ENCODE data around the gene LAIR1.
"Not testable (repeated sequence)": the region's sequence is repeated elsewhere in the genome, so short reads cannot be mapped to it uniquely, and the experiment has no call there.

Gene LAIR1

GRCh38 chr19:54373781-54374631 is 9.3 kb upstream of the LAIR1 start:
- Mint-ChIP-seq H3K9me3 (no peaks in the 10 kb centered on the region), H3K4me3 (no peak overlapping the region), H3K4me1 (peaks cover 64% of the 10 kb centered on the region), H3K27me3 (no peaks in the 10 kb centered on the region), H3K36me3 (ENCODE audit: insufficient read depth) (peaks cover 3% of the 10 kb centered on the region), H3K27ac (ENCODE audit: low read depth) (no peak overlapping the region)
- no peak for DNase-seq (ENCODE audit: low spot score in 2 of 2)
- ATAC-seq (replicated peaks; ENCODE audit: extremely low read depth, poor library complexity, severe bottlenecking): no peak

- Mint-ChIP-seq H3K4me1 (peaks cover 57% of the 10 kb centered on the region), H3K4me3 (peak overlapping the region; percentile 62)
- ATAC-seq (replicated peaks; ENCODE audit: extremely low read depth, poor library complexity, severe bottlenecking); H3K27me3 Mint-ChIP-seq; DNase-seq (ENCODE audit: low spot score in 2 of 2); H3K27ac Mint-ChIP-seq (ENCODE audit: low read depth); H3K36me3 Mint-ChIP-seq (ENCODE audit: insufficient read depth); H3K9me3 Mint-ChIP-seq: not testable (repeated sequence)
Observed at GRCh38 chr19:54371453-54371852, 6.7 kb upstream of the LAIR1 start.

- peak in 1 of 2 donors; percentile 51 for DNase-seq (ENCODE audit: low spot score in 2 of 2)
- peak; percentile 83 for ATAC-seq (replicated peaks; ENCODE audit: extremely low read depth, poor library complexity, severe bottlenecking)
- peak overlapping the region; percentile 88 for H3K4me3 Mint-ChIP-seq
- peaks cover 49% of the 10 kb centered on the region for H3K4me1 Mint-ChIP-seq
- peak overlapping the region; percentile 74 for H3K27ac Mint-ChIP-seq (ENCODE audit: low read depth)
- not testable (repeated sequence) for H3K36me3 Mint-ChIP-seq (ENCODE audit: insufficient read depth); H3K27me3 Mint-ChIP-seq; H3K9me3 Mint-ChIP-seq
Observed at GRCh38 chr19:54370434-54370796, 5.7 kb upstream of the LAIR1 start.

GRCh38 chr19:54369688-54370433 is 5.1 kb upstream of the LAIR1 start:
- not testable (repeated sequence) for H3K27me3 Mint-ChIP-seq; ATAC-seq (replicated peaks; ENCODE audit: extremely low read depth, poor library complexity, severe bottlenecking); DNase-seq (ENCODE audit: low spot score in 2 of 2); H3K36me3 Mint-ChIP-seq (ENCODE audit: insufficient read depth); H3K9me3 Mint-ChIP-seq
- Mint-ChIP-seq H3K27ac (ENCODE audit: low read depth) (peak overlapping the region; percentile 74), H3K4me1 (peaks cover 48% of the 10 kb centered on the region), H3K4me3 (peak overlapping the region; percentile 88)

DNA sequence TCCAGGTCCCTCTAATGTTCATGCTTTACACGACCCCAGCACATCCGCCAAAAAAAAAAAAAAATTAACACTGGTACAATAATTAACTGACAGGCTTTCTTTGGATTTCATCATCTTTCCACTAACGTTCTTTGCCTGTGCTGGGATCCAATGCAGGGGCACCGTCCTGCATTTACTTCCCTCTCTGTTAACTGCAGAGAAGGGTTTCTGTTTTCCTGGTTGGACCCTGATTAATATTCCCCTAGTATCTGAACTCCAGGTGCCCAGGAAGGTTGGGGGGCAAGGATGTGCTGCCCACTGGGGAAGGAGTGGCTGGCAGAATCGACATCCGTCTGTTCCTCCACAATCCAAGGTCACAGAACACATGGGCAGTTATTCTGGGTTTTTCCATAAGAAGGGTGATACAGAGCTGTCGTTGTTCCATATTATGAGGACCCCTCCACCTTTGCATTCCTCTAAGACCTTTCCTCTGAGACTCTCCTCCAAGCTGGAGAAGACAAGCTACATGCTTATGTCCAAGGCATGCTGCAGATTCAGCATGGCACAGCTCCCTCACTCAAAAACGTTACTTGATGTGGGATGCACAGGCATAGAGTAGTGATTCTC is 4.5 kb upstream of the LAIR1 start:
- DNase-seq (ENCODE audit: low spot score in 2 of 2) (no peak), ATAC-seq (replicated peaks; ENCODE audit: extremely low read depth, poor library complexity, severe bottlenecking) (no peak)
- H3K27me3 Mint-ChIP-seq: no peaks in the 10 kb centered on the region
- H3K4me1 Mint-ChIP-seq: peaks cover 53% of the 10 kb centered on the region
- H3K36me3 Mint-ChIP-seq (ENCODE audit: insufficient read depth): peaks cover 8% of the 10 kb centered on the region
- H3K27ac Mint-ChIP-seq (ENCODE audit: low read depth): peak overlapping the region; percentile 74
- H3K9me3 Mint-ChIP-seq: no peaks in the 10 kb centered on the region
- H3K4me3 Mint-ChIP-seq: peak overlapping the region; percentile 88

DNA sequence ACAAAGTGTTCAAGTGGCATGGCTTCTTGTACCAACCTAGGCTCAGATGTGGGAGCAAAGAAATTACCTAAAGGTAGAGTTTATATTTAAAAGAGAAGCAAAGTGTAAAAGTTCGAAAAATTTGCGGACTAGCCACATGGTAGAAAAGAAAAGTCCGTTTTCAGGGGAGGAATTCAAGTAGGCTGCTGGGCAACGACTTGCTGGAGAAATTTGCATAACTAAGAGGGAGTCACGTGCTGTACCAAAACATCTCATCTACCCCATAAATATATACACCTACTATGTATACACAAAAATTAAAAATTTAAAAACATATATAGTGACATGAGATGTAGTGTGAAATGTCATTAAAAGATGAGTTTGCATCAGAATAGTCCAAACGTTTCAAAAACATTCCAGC is 2.1 kb upstream of the LAIR1 start:
- no peaks in the 10 kb centered on the region for H3K27me3 Mint-ChIP-seq
- peaks cover 10% of the 10 kb centered on the region for H3K36me3 Mint-ChIP-seq (ENCODE audit: insufficient read depth)
- DNase-seq (ENCODE audit: low spot score in 2 of 2) (no peak), ATAC-seq (replicated peaks; ENCODE audit: extremely low read depth, poor library complexity, severe bottlenecking) (no peak)
- peaks cover 64% of the 10 kb centered on the region for H3K4me1 Mint-ChIP-seq
- H3K9me3 Mint-ChIP-seq: no peaks in the 10 kb centered on the region
- H3K4me3 Mint-ChIP-seq: no peak overlapping the region
- no peak overlapping the region for H3K27ac Mint-ChIP-seq (ENCODE audit: low read depth)

- H3K4me1 Mint-ChIP-seq: peaks cover 65% of the 10 kb centered on the region
- ATAC-seq (replicated peaks; ENCODE audit: extremely low read depth, poor library complexity, severe bottlenecking); DNase-seq (ENCODE audit: low spot score in 2 of 2); H3K27ac Mint-ChIP-seq (ENCODE audit: low read depth); H3K27me3 Mint-ChIP-seq; H3K9me3 Mint-ChIP-seq: not testable (repeated sequence)
- peaks cover 10% of the 10 kb centered on the region for H3K36me3 Mint-ChIP-seq (ENCODE audit: insufficient read depth)
- peak overlapping the region; percentile 29 for H3K4me3 Mint-ChIP-seq
Observed at GRCh38 chr19:54365798-54366197, 1.1 kb upstream of the LAIR1 start.

DNA sequence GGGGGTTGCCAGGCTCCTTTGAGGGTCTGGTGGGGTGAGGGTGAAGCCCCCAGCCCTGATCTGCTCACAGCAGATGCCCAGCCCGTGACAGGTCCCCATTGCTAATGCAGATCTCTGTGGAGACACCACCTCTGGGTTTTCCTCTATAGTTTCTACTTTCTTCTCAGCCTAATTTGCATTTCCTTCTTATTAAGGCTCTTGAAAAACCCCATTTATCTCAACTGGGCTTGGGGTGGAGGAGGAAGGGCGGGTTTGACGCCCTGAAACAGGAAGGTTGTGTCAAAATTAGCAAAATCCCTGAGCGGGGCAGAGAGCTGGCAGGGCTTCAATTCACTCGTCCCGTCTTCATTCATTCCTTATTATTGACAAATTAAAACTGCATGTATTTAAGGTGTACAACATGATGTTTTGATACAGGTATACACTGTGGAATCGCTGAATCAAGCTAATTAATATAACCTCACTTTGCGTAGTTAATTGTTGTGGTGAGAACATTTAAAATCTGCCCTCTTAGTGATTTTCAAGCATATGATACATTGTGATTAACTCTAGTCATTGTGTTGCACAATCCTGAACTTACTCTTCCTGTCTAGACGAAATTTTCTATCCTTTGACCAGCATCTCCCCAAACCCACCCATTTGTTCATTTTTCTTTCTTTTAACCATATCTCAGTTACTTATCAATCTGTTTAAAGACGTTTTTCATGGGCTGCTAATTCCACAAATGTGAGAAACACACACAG is 2.9 kb downstream of the LAIR1 start:
- peak; percentile 64 for ATAC-seq (replicated peaks; ENCODE audit: extremely low read depth, poor library complexity, severe bottlenecking)
- Mint-ChIP-seq H3K4me1 (peaks cover 48% of the 10 kb centered on the region), H3K4me3 (peak overlapping the region; percentile 85), H3K27ac (ENCODE audit: low read depth) (peak overlapping the region; percentile 74)
- H3K36me3 Mint-ChIP-seq (ENCODE audit: insufficient read depth); DNase-seq (ENCODE audit: low spot score in 2 of 2); H3K27me3 Mint-ChIP-seq; H3K9me3 Mint-ChIP-seq: not testable (repeated sequence)

DNA sequence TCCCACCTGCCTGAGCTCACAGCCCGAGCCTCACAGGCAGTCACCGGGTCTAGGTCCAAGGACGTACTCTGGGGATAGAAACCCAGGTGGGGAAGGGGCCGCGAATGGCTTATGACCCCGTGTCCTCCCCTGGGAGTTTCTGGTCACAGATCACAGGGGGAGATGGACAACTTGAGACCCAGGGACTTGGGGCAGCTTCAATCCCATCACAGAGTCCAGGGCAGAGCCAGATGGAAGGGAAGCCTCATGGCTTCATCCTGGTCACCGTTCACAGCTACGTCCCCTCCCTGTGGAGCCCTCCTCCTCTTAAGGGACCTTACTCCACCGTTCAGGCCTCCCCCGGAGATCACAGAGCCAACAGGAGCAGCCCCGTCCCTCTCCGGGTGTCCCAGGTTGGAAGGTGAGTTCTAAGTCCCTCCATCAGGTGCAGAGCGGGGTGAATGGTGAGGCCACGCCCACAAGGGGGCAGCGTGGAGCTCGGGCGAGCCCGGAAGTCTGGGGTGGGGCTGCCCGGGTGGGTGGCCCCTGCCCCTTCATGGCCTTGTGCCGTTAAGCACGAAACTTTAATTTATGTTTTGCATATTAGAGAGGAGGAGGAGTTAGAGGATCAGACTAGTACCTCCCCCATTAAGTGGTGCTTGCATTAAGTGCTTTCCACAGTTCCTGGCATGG is 5.4 kb downstream of the LAIR1 start:
- H3K27ac Mint-ChIP-seq (ENCODE audit: low read depth): peak overlapping the region; percentile 64
- not testable (repeated sequence) for H3K9me3 Mint-ChIP-seq; H3K27me3 Mint-ChIP-seq; H3K36me3 Mint-ChIP-seq (ENCODE audit: insufficient read depth); H3K4me3 Mint-ChIP-seq
- peak; percentile 82 for ATAC-seq (replicated peaks; ENCODE audit: extremely low read depth, poor library complexity, severe bottlenecking)
- DNase-seq (ENCODE audit: low spot score in 2 of 2): peak; percentile 59 to 64
- peaks cover 38% of the 10 kb centered on the region for H3K4me1 Mint-ChIP-seq

DNA sequence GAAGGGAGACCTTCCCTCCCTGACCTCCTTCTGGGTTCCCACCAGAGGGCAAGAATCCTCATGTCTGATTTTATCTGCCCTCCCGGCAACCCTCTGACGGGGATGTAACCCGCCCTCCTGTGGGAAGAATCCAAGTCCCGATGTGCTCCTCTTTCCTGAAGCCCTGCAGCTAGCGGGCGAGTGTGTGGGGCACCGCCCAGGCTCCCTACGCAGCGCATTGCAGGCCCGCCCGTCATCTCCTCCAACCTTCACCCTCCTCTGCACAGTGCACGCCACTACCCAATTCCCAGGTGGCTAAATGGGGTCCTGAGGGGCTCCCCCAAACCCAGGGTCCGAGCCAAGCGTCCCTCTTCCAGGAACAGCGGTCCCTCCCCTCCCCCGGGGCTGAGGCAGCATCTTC is 7.3 kb downstream of the LAIR1 start:
- Mint-ChIP-seq H3K27ac (ENCODE audit: low read depth) (no peak overlapping the region), H3K36me3 (ENCODE audit: insufficient read depth) (peaks cover 5% of the 10 kb centered on the region), H3K4me1 (peaks cover 34% of the 10 kb centered on the region), H3K27me3 (no peaks in the 10 kb centered on the region), H3K9me3 (no peaks in the 10 kb centered on the region), H3K4me3 (no peak overlapping the region)
- no peak for DNase-seq (ENCODE audit: low spot score in 2 of 2)
- ATAC-seq (replicated peaks; ENCODE audit: extremely low read depth, poor library complexity, severe bottlenecking): no peak

DNA sequence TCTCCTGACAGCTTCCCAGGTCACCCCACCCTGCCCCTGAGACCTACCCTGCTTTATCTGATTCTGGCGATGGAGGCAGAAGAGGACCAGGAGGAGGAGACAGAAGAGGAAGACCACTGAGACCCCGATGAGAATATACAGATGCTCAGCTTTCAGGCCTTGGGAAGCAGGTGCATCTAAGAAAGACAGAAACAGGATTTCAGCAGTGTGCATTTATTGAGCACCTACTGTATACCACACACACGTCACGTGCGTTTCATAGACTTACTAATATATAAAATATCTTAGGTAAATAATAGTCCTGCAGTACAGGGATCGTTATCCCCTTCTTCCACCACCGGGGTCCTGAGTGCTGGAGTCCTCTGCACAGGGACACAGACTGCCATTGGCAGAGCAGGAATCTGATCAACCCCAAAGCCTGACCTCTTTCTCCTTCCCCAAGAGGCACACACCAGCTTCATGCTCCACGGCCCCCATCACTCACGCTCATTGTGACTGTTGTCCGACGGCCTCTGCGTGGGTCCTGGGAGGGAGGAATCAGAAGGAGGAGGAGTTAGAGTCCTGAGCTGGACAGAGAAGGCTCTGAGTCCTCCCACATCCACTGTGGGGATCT is 8.2 kb downstream of the LAIR1 start:
- H3K4me1 Mint-ChIP-seq: peaks cover 27% of the 10 kb centered on the region
- no peak overlapping the region for H3K4me3 Mint-ChIP-seq
- H3K9me3 Mint-ChIP-seq: no peaks in the 10 kb centered on the region
- no peak overlapping the region for H3K27ac Mint-ChIP-seq (ENCODE audit: low read depth)
- DNase-seq (ENCODE audit: low spot score in 2 of 2) (no peak), ATAC-seq (replicated peaks; ENCODE audit: extremely low read depth, poor library complexity, severe bottlenecking) (no peak)
- H3K36me3 Mint-ChIP-seq (ENCODE audit: insufficient read depth): peaks cover 5% of the 10 kb centered on the region
- H3K27me3 Mint-ChIP-seq: no peaks in the 10 kb centered on the region
